HFFc6 (cell line): ENCODE measurements around the gene SIM2. TPM values are rescaled to one million over a fixed set of nuclear protein-coding genes. Genes with fewer than 3 reads are reported as not detected.

ENCODE experiments used
- DNase-seq: peaks from one replicate; pipeline ENCODE4 v3.0.0-alpha.2; 2018
- H3K27ac Mint-ChIP-seq: 2 replicates; pipeline ENCODE4 v1.8.0; 2020; ENCODE audit warnings: mild to moderate bottlenecking, mixed read lengths
- H3K27me3 Mint-ChIP-seq: 2 replicates; pipeline ENCODE4 v1.8.0; 2021; ENCODE audit warnings: mild to moderate bottlenecking, moderate library complexity, mixed read lengths; ENCODE audit not compliant: insufficient read depth
- H3K36me3 Mint-ChIP-seq: 2 replicates; pipeline ENCODE4 v1.8.0; 2021; ENCODE audit warnings: low read depth, mixed read lengths
- H3K4me1 Mint-ChIP-seq: 2 replicates; pipeline ENCODE4 v1.8.0; 2020; ENCODE audit warnings: low read depth, mixed read lengths
- H3K4me3 Mint-ChIP-seq: 2 replicates; pipeline ENCODE4 v1.8.0; 2020; ENCODE audit warnings: mild to moderate bottlenecking, moderate library complexity, mixed read lengths
- H3K9me3 Mint-ChIP-seq: 2 replicates; pipeline ENCODE4 v1.8.0; 2020; ENCODE audit warnings: mild to moderate bottlenecking, mixed read lengths
- total RNA-seq, 6 experiments: library from RNA; stranded (reverse); fragmentation: NEBNext Ultra II Directional; extraction: Animal tissue kit (Norgen Biotek cat#: 25700); gene quantifications; 2 replicates in 1 of 6; 3 replicates in 5 of 6; pipeline ENCODE4 v1.2.3, GENCODE V29; 2021
- TF ChIP-seq, protein P1 (sequence below): fragments of 200-600 bp; sonication (generic); IDR thresholded peaks from 2 replicates; pipeline ENCODE4 v1.5.0; 2021; ENCODE audit warnings: antibody characterized with exemption, mild to moderate bottlenecking

The SIM2 gene
- total RNA-seq, 6 experiments from 2014 or later = not detected

DNA sequence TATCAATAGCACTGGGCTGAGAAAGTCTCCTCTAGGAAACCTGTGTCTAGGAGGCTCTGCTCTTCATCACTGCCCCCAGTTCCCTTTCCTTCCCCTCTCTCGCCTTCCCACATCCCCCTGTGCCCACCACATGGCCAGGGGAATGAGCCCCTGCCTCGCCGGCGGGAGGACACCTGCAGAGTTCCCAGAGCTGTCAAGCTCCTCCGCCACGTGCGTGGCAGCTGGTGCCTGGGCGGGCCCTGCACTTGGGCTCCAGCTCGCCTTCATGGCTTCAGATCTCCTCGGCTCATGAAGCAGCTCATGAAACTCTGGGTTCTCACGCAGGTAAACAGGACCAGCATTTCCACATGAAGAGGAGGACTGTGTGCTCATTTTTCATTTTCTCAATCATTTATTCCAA lies 62.8 kb downstream of the SIM2 start:
- peaks cover 2% of the 10 kb centered on the region; the same call in 1 of the 2 replicates for H3K36me3 Mint-ChIP-seq
- no peak overlapping the region for H3K4me3 Mint-ChIP-seq
- peaks cover 3% of the 10 kb centered on the region; the same call in 1 of the 2 replicates for H3K27me3 Mint-ChIP-seq
- DNase-seq = no peak
- H3K4me1 Mint-ChIP-seq = peaks cover 3% of the 10 kb centered on the region
- H3K9me3 Mint-ChIP-seq = no peaks in the 10 kb centered on the region
- TF ChIP-seq, protein P1, sequence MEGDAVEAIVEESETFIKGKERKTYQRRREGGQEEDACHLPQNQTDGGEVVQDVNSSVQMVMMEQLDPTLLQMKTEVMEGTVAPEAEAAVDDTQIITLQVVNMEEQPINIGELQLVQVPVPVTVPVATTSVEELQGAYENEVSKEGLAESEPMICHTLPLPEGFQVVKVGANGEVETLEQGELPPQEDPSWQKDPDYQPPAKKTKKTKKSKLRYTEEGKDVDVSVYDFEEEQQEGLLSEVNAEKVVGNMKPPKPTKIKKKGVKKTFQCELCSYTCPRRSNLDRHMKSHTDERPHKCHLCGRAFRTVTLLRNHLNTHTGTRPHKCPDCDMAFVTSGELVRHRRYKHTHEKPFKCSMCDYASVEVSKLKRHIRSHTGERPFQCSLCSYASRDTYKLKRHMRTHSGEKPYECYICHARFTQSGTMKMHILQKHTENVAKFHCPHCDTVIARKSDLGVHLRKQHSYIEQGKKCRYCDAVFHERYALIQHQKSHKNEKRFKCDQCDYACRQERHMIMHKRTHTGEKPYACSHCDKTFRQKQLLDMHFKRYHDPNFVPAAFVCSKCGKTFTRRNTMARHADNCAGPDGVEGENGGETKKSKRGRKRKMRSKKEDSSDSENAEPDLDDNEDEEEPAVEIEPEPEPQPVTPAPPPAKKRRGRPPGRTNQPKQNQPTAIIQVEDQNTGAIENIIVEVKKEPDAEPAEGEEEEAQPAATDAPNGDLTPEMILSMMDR = no peak
- H3K27ac Mint-ChIP-seq = no peak overlapping the region

DNA sequence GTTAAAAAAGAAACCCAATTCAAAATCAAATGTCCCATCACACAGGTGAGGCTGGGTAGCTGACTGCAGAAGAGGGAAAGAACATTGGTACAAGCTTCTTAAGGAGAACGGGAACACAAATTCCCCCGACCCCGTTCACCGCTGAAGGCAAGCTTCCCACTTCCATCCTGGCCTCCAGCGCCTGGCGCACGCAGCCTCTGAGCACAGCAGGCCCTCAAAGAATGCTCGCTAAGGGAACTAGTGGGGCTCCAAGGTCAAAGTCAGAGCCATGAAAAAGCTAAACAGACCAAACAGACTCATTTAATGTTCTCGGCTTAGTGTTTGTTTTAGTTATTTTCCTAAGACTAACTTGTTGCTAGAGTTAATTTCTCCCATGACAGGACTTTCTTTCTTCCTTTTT lies 63.7 kb downstream of the SIM2 start:
- H3K27me3 Mint-ChIP-seq = peaks cover 3% of the 10 kb centered on the region; the same call in 1 of the 2 replicates

DNA sequence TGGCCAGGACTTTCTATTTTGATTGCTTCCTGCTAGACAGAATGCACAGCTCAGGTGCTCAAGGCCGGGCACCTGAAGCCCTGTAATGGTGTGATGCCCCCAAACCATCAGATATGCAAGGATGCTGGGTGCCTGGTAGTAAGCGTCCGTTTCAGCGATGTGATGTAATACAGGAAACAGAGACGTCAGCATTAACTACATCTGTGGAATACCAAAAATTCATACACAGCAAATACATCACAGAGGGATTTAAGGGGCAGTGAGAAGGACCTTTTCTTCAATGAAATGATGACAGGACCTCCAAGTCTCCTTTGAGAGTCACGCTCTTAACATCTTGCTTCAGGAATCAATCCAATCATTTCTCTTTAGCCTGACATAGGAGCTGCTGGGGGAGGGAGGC lies 64.4 kb downstream of the SIM2 start:
- DNase-seq = no peak
- H3K36me3 Mint-ChIP-seq = peaks cover 6% of the 10 kb centered on the region; the same call in 1 of the 2 replicates
- H3K4me1 Mint-ChIP-seq = no peaks in the 10 kb centered on the region
- H3K27ac Mint-ChIP-seq = no peak overlapping the region
- H3K9me3 Mint-ChIP-seq = no peaks in the 10 kb centered on the region
- H3K4me3 Mint-ChIP-seq = no peak overlapping the region
- peaks cover 3% of the 10 kb centered on the region; the same call in 1 of the 2 replicates for H3K27me3 Mint-ChIP-seq
- TF ChIP-seq, protein P1 = no peak

More for the DNA sequence above, 63.7 kb downstream of the SIM2 start:
- no peak for DNase-seq
- H3K36me3 Mint-ChIP-seq = peaks cover 6% of the 10 kb centered on the region; the same call in 1 of the 2 replicates
- no peak overlapping the region for H3K4me3 Mint-ChIP-seq
- H3K9me3 Mint-ChIP-seq = no peaks in the 10 kb centered on the region
- TF ChIP-seq, protein P1 = no peak
- no peak overlapping the region for H3K27ac Mint-ChIP-seq
- H3K4me1 Mint-ChIP-seq = no peaks in the 10 kb centered on the region

DNA sequence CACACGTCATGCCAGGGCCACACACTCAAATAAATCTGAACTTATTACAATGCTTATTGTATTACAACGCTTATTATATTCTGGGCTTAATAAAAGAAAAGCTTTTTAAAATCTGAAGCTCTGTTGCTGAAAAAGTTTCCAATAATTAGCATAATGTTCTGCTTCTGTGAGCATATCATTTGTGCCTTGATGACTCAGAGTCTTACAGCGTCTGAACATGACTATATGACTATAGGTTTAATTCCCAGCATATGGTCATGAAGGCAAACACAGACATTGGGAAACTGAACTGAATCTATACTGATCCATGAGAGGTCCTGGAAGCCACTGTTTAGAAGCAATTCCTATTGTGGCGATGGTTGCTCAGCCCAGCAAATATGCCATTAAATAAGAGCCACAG lies 66.3 kb downstream of the SIM2 start:
- TF ChIP-seq, protein P1 = no peak

DNA sequence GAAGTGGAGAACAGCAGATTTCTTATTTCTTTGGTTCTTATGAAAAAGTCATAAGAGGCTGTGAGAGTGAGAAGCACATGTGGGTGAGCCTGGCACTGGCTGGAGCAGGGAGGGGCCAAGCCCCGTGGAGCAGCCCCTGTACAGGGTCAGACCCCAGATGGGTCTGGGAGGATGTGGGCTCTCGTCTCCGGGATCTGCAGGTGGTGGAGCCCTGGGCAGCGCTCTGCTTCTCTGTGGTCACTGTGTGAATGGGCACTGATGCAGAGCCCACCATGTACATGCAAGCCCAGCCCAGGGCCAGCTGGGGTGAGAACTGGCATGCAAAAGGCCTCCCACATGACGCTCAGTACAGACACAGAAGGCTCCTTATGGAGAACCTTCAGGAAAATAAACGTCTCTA lies 67.6 kb downstream of the SIM2 start:
- Mint-ChIP-seq H3K4me3 (no peak overlapping the region), H3K27me3 (peaks cover 3% of the 10 kb centered on the region; the same call in 1 of the 2 replicates), H3K9me3 (no peaks in the 10 kb centered on the region), H3K36me3 (peaks cover 6% of the 10 kb centered on the region; the same call in 1 of the 2 replicates), H3K4me1 (no peaks in the 10 kb centered on the region; the same call in 1 of the 2 replicates), H3K27ac (no peak overlapping the region)
- DNase-seq = no peak
- TF ChIP-seq, protein P1 = no peak

More for the DNA sequence above, 66.3 kb downstream of the SIM2 start:
- Mint-ChIP-seq H3K9me3 (no peaks in the 10 kb centered on the region), H3K4me3 (no peak overlapping the region), H3K36me3 (peaks cover 6% of the 10 kb centered on the region; the same call in 1 of the 2 replicates), H3K4me1 (no peaks in the 10 kb centered on the region; the same call in 1 of the 2 replicates), H3K27me3 (peaks cover 3% of the 10 kb centered on the region; the same call in 1 of the 2 replicates), H3K27ac (no peak overlapping the region)
- no peak for DNase-seq
